B cell (primary cell): ENCODE data around the gene PTGS2. TPM values are rescaled to one million over a fixed set of nuclear protein-coding genes. Genes with fewer than 3 reads are reported as not detected.

Experiments
- ATAC-seq: fragments of 200-7000 bp; cut with Tn5 transposase; one replicate; pipeline ENCODE4 v1.10.0; 2021; ENCODE audit warnings: low read depth, mild to moderate bottlenecking, moderate number of reproducible peaks, moderate library complexity
- CTCF ChIA-PET: fragments of 350-600 bp; sonication (Branson Sonifier 250); formaldehyde crosslinking; loops from one replicate; lab custom pipeline; 2021; ENCODE audit warnings: antibody characterized with exemption, inconsistent platforms; lab: Charles Lee
- POLR2A ChIA-PET: fragments of 350-600 bp; sonication (Branson Sonifier 250); formaldehyde crosslinking; loops from one replicate; lab custom pipeline; 2021; ENCODE audit warnings: antibody characterized with exemption; lab: Charles Lee
- DNase-seq: peaks from one replicate; pipeline ENCODE4 v3.0.0; 2013
- H2AFZ ChIP-seq: 2 replicates; pipeline ENCODE4 v1.6.1; 2012; ENCODE audit warnings: mild to moderate bottlenecking, low read depth, low read length; ENCODE audit not compliant: insufficient read depth, poor library complexity, severe bottlenecking
- H3K27ac ChIP-seq, 2 donors: 1 replicate in 1 of 2; 2 replicates in 1 of 2; pipeline ENCODE4 v1.5.1; 2012 to 2013; ENCODE audit warnings: low read length in 2 of 2, mild to moderate bottlenecking in 2 of 2, moderate library complexity in 1 of 2
- H3K27me3 ChIP-seq, 4 experiments: fragments of 200-600 bp in 1 of 4; sonication (generic) in 1 of 4; replicated peaks in 1 of 4; 1 replicate in 2 of 4; 2 replicates in 2 of 4; pipeline versions ENCODE4 v1.6.1 to v1.7.0; 2013 to 2016; ENCODE audit warnings: low read length in 3 of 4, mild to moderate bottlenecking in 2 of 4, mixed read lengths in 1 of 4, moderate library complexity in 1 of 4; ENCODE audit not compliant: insufficient read depth in 4 of 4, control insufficient read depth in 3 of 4; ENCODE audit errors: control extremely low read depth in 1 of 4
- H3K36me3 ChIP-seq, 2 experiments: replicated peaks in 1 of 2; 1 replicate in 1 of 2; 2 replicates in 1 of 2; pipeline versions ENCODE4 v1.6.1 to v1.7.1; 2013; ENCODE audit warnings: low read length in 1 of 2; ENCODE audit not compliant: insufficient read depth in 2 of 2, control insufficient read depth in 1 of 2; ENCODE audit errors: control extremely low read depth in 1 of 2, extremely low read depth in 1 of 2
- H3K4me1 ChIP-seq, 2 donors: fragments of 200-600 bp in 1 of 2; sonication (generic) in 1 of 2; 1 replicate in 1 of 2; 2 replicates in 1 of 2; pipeline versions ENCODE4 v1.5.1 to v1.6.1; 2013 to 2017; ENCODE audit warnings: low read length in 2 of 2; ENCODE audit not compliant: control insufficient read depth in 2 of 2, insufficient read depth in 2 of 2
- H3K4me2 ChIP-seq: replicated peaks from 2 replicates; pipeline ENCODE3; 2012; ENCODE audit warnings: mild to moderate bottlenecking, low read depth, low read length; ENCODE audit not compliant: poor library complexity, severe bottlenecking
- H3K4me3 ChIP-seq, 5 experiments: fragments of 200-600 bp in 1 of 5; sonication (generic) in 1 of 5; 1 replicate in 3 of 5; 2 replicates in 2 of 5; pipeline versions ENCODE4 v1.5.1 to v1.7.0; 2011 to 2016; ENCODE audit warnings: low read length in 4 of 5, mild to moderate bottlenecking in 4 of 5, low read depth in 2 of 5, control low read depth in 1 of 5, moderate library complexity in 1 of 5; ENCODE audit not compliant: insufficient read depth in 1 of 5; ENCODE audit errors: control extremely low read depth in 1 of 5, extremely low read depth in 1 of 5
- H3K79me2 ChIP-seq: fragments of 200-600 bp; sonication (generic); one replicate; pipeline ENCODE4 v1.6.0; 2016; ENCODE audit warnings: low read length; ENCODE audit not compliant: control insufficient read depth, insufficient read depth
- H3K9ac ChIP-seq: fragments of 200-600 bp; sonication (generic); 2 replicates; pipeline ENCODE4 v1.6.1; 2017; ENCODE audit warnings: mild to moderate bottlenecking, low read length, moderate library complexity
- H3K9me3 ChIP-seq, 3 donors: one replicate each; pipeline versions ENCODE4 v1.6.1 to v1.7.1; 2013; ENCODE audit warnings: low read length in 2 of 3; ENCODE audit not compliant: control insufficient read depth in 2 of 3, insufficient read depth in 1 of 3; ENCODE audit errors: control extremely low read depth in 1 of 3
- H4K20me1 ChIP-seq: 2 replicates; pipeline ENCODE4 v1.6.0; 2012; ENCODE audit warnings: mild to moderate bottlenecking, low read length; ENCODE audit not compliant: insufficient read depth, control insufficient read depth, poor library complexity, severe bottlenecking
- H3K27ac Mint-ChIP-seq: one replicate; pipeline ENCODE4 v1.8.0; 2021; ENCODE audit warnings: mixed read lengths
- H3K27me3 Mint-ChIP-seq: one replicate; pipeline ENCODE4 v1.8.0; 2021; ENCODE audit warnings: mixed read lengths
- H3K4me1 Mint-ChIP-seq: one replicate; pipeline ENCODE4 v1.8.0; 2021; ENCODE audit warnings: mixed read lengths
- H3K4me3 Mint-ChIP-seq: one replicate; pipeline ENCODE4 v1.8.0; 2021; ENCODE audit warnings: mixed read lengths
- H3K9me3 Mint-ChIP-seq: one replicate; pipeline ENCODE4 v1.8.0; 2022; ENCODE audit warnings: mixed read lengths; ENCODE audit not compliant: insufficient read depth
- CTCF ChIP-seq: fragments of 200-600 bp; IDR thresholded peaks from one replicate; pipeline ENCODE4 v1.8.0; 2022; ENCODE audit warnings: antibody characterized with exemption, mild to moderate bottlenecking
- EZH2 ChIP-seq: IDR thresholded peaks from 2 replicates; pipeline ENCODE4 v1.6.1; 2012; ENCODE audit warnings: borderline replicate concordance, low read depth, mild to moderate bottlenecking, moderate library complexity, low read length; ENCODE audit not compliant: insufficient read depth, poor library complexity, severe bottlenecking
- WGBS: methylation state at CpG from one replicate; pipeline ENCODE4 v1.1.5; 2013; ENCODE audit warnings: missing lambda C conversion rate; ENCODE audit not compliant: insufficient coverage; 5-methylcytosine and 5-hydroxymethylcytosine counted together
- intact Hi-C: fragments of 100-400 bp; cut with micrococcal nuclease; formaldehyde crosslinking; loops from one replicate; pipeline ENCODE4 v1.10.0; 2022
- polyA plus RNA-seq: library from polyadenylated mRNA; depleted of rRNA; stranded (reverse); fragments of >200 nt; gene quantifications from 2 replicates; pipeline ENCODE4 v1.2.3, GENCODE V29; 2012
- total RNA-seq, 2 donors: library from RNA; stranded (reverse); fragments of 120-200 nt in 1 of 2; gene quantifications; 1 replicate in 1 of 2; 2 replicates in 1 of 2; pipeline versions ENCODE4 v1.2.3 to v1.2.4, GENCODE V29; 2013 to 2022

The PTGS2 gene
- total and polyA plus RNA-seq, 2 donors (not counting 1 experiment from before 2014, with no cell fraction given), result 0.85 TPM; not detected in 1

GRCh38 chr1:186628910-186629309, 51.3 kb downstream of the PTGS2 start:
- DNase-seq (no peak), ATAC-seq (no peak)
- no peak for TF ChIP-seq EZH2
- no peak for TF ChIP-seq CTCF
- intact Hi-C loops, result no loop called here
- no peaks in the 10 kb centered on the region for H4K20me1 ChIP-seq
- H3K4me2 ChIP-seq, result no peak overlapping the region
- Mint-ChIP-seq H3K27ac (no peak overlapping the region), H3K4me1 (no peaks in the 10 kb centered on the region), H3K4me3 (no peak overlapping the region), H3K27me3 (no peaks in the 10 kb centered on the region), H3K9me3 (no peaks in the 10 kb centered on the region)
- H3K9ac ChIP-seq, result no peak overlapping the region
- no peaks in the 10 kb centered on the region for H3K9me3 ChIP-seq
- no peak overlapping the region for H3K4me3 ChIP-seq
- H3K27ac ChIP-seq, result no peak overlapping the region
- ChIA-PET POLR2A (no interaction called here), CTCF (no interaction called here)
- H2AFZ ChIP-seq, result no peak overlapping the region
- no peaks in the 10 kb centered on the region for H3K79me2 ChIP-seq
- H3K27me3 ChIP-seq, result no peaks in the 10 kb centered on the region
- no peaks in the 10 kb centered on the region for H3K4me1 ChIP-seq
- H3K36me3 ChIP-seq, result no peaks in the 10 kb centered on the region

- intact Hi-C loops, result no loop called here
- no peak overlapping the region for H3K27ac Mint-ChIP-seq
- CTCF ChIA-PET, result no interaction called here
Measured at GRCh38 chr1:186627019-186627418, 53.2 kb downstream of the PTGS2 start.

More at GRCh38 chr1:186627019-186627418, 53.2 kb downstream of the PTGS2 start:
- Histone ChIP-seq H3K27ac (no peak overlapping the region), H3K36me3 (no peaks in the 10 kb centered on the region), H2AFZ (no peak overlapping the region), H3K9ac (no peak overlapping the region), H3K27me3 (no peaks in the 10 kb centered on the region), H4K20me1 (no peaks in the 10 kb centered on the region), H3K4me3 (no peak overlapping the region), H3K9me3 (no peaks in the 10 kb centered on the region), H3K4me1 (no peaks in the 10 kb centered on the region), H3K79me2 (no peaks in the 10 kb centered on the region), H3K4me2 (no peak overlapping the region)
- no peaks in the 10 kb centered on the region for H3K4me1 Mint-ChIP-seq
- TF ChIP-seq EZH2 (no peak), CTCF (no peak)
- 17% methylated on average over 1 of the region's 2 CpGs for WGBS
- POLR2A ChIA-PET, result no interaction called here
- H3K27me3 Mint-ChIP-seq, result peaks cover 4% of the 10 kb centered on the region
- DNase-seq (no peak), ATAC-seq (no peak)
- H3K4me3 Mint-ChIP-seq, result no peak overlapping the region
- H3K9me3 Mint-ChIP-seq, result no peaks in the 10 kb centered on the region
